Measurements from ENCODE around the gene SEMA3D. TPM values are rescaled to one million over a fixed set of nuclear protein-coding genes. Genes with fewer than 3 reads are reported as not detected.

SEMA3D gene
- total RNA-seq, 1 experiment from 2014 or later = 4.8 TPM

- H3K4me3 ChIP-seq = no peak overlapping the region
- intact Hi-C loops (cut with micrococcal nuclease; ENCODE audit: unreplicated experiment) = no loop called here
Measured at GRCh38 chr7:85144771-85145170, 42.1 kb downstream of the SEMA3D start.

GRCh38 chr7:85135977-85136376 lies 50.9 kb downstream of the SEMA3D start:
- Histone ChIP-seq H3F3A (ENCODE audit: insufficient read depth, low read depth) (no peaks in the 10 kb centered on the region), H3K4me2 (no peak overlapping the region), H4K20me1 (ENCODE audit: insufficient read depth) (no peaks in the 10 kb centered on the region), H3K27me3 (ENCODE audit: insufficient read depth, low read depth) (no peaks in the 10 kb centered on the region), H3K27ac (no peak overlapping the region), H3K36me3 (ENCODE audit: low read depth) (no peaks in the 10 kb centered on the region), H3K9me2 (ENCODE audit: insufficient read depth) (no peaks in the 10 kb centered on the region), H3K4me3 (no peak overlapping the region), H3K4me1 (replicated peaks; ENCODE audit: insufficient read depth) (no peaks in the 10 kb centered on the region), H3K79me2 (ENCODE audit: low read depth) (no peaks in the 10 kb centered on the region), H3K9me3 (ENCODE audit: insufficient read depth, low read depth) (no peaks in the 10 kb centered on the region), H2AFZ (no peak overlapping the region)
- CTCF ChIA-PET = no interaction called here
- intact Hi-C loops (cut with micrococcal nuclease; ENCODE audit: unreplicated experiment) = no loop called here
- TF ChIP-seq EZH2 (IDR thresholded peaks at IDR 0.05; ENCODE audit: low read depth) = no peak
- no peak for TF ChIP-seq CTCF (conservative IDR thresholded peaks at IDR 0.05)
- DNase-seq = no peak
- BruUV-seq (replicated peaks) = no TSS peak
- POLR2A ChIA-PET (ENCODE audit: unreplicated experiment) = interaction anchor here (0.5 kb wide), 1 partner anchor 36 kb away, joined by 3 read pairs; no protein-coding TSS in a partner anchor

More at GRCh38 chr7:85144771-85145170, 42.1 kb downstream of the SEMA3D start:
- Histone ChIP-seq H3K9me2 (ENCODE audit: insufficient read depth) (no peaks in the 10 kb centered on the region), H3K9me3 (ENCODE audit: insufficient read depth, low read depth) (no peaks in the 10 kb centered on the region), H3K27ac (no peak overlapping the region), H3F3A (ENCODE audit: insufficient read depth, low read depth) (no peaks in the 10 kb centered on the region), H2AFZ (no peak overlapping the region), H3K4me2 (no peak overlapping the region), H4K20me1 (ENCODE audit: insufficient read depth) (no peaks in the 10 kb centered on the region), H3K4me1 (replicated peaks; ENCODE audit: insufficient read depth) (no peaks in the 10 kb centered on the region), H3K27me3 (ENCODE audit: insufficient read depth, low read depth) (no peaks in the 10 kb centered on the region), H3K79me2 (ENCODE audit: low read depth) (no peaks in the 10 kb centered on the region), H3K36me3 (ENCODE audit: low read depth) (no peaks in the 10 kb centered on the region)
- TF ChIP-seq CTCF (conservative IDR thresholded peaks at IDR 0.05) (no peak), EZH2 (IDR thresholded peaks at IDR 0.05; ENCODE audit: low read depth) (no peak)
- BruUV-seq (replicated peaks) = no TSS peak
- no peak for DNase-seq
- ChIA-PET POLR2A (ENCODE audit: unreplicated experiment) (no interaction called here), CTCF (no interaction called here)

GRCh38 chr7:85133560-85133959 lies 53.3 kb downstream of the SEMA3D start:
- no peaks in the 10 kb centered on the region for H3K27me3 ChIP-seq (ENCODE audit: insufficient read depth, low read depth)
- no peaks in the 10 kb centered on the region for H3K9me3 ChIP-seq (ENCODE audit: insufficient read depth, low read depth)
- H4K20me1 ChIP-seq (ENCODE audit: insufficient read depth) = no peaks in the 10 kb centered on the region
- no peak for DNase-seq
- H3K36me3 ChIP-seq (ENCODE audit: low read depth) = no peaks in the 10 kb centered on the region
- H3K4me2 ChIP-seq = no peak overlapping the region
- ChIA-PET POLR2A (ENCODE audit: unreplicated experiment) (no interaction called here), CTCF (no interaction called here)
- no peak overlapping the region for H3K4me3 ChIP-seq
- H2AFZ ChIP-seq = no peak overlapping the region
- intact Hi-C loops (cut with micrococcal nuclease; ENCODE audit: unreplicated experiment) = no loop called here
- H3K9me2 ChIP-seq (ENCODE audit: insufficient read depth) = no peaks in the 10 kb centered on the region
- H3K4me1 ChIP-seq (replicated peaks; ENCODE audit: insufficient read depth) = no peaks in the 10 kb centered on the region
- no peak overlapping the region for H3K27ac ChIP-seq
- no peaks in the 10 kb centered on the region for H3F3A ChIP-seq (ENCODE audit: insufficient read depth, low read depth)
- no peaks in the 10 kb centered on the region for H3K79me2 ChIP-seq (ENCODE audit: low read depth)
- TF ChIP-seq EZH2 (IDR thresholded peaks at IDR 0.05; ENCODE audit: low read depth) = no peak
- no peak for TF ChIP-seq CTCF (conservative IDR thresholded peaks at IDR 0.05)
- no TSS peak for BruUV-seq (replicated peaks)
